Progenitor cell of endocrine pancreas (in vitro differentiated cells): ENCODE results near the gene GABRG1. TPM values are rescaled to one million over a fixed set of nuclear protein-coding genes. Genes with fewer than 3 reads are reported as not detected.

Experiments
- DNase-seq: peaks from one replicate; pipeline ENCODE4 v3.0.0; 2021; ENCODE audit warnings: low spot score; ENCODE audit not compliant: unreplicated experiment
- H3K27ac Mint-ChIP-seq: 2 replicates; pipeline ENCODE4 v1.8.0; 2021; ENCODE audit warnings: mild to moderate bottlenecking, moderate library complexity, mixed read lengths
- H3K27me3 Mint-ChIP-seq: 2 replicates; pipeline ENCODE4 v1.8.0; 2021; ENCODE audit warnings: mixed read lengths
- H3K36me3 Mint-ChIP-seq: 2 replicates; pipeline ENCODE4 v1.8.0; 2022; ENCODE audit warnings: mixed read lengths; ENCODE audit not compliant: insufficient read depth
- H3K4me1 Mint-ChIP-seq: 2 replicates; pipeline ENCODE4 v1.8.0; 2021; ENCODE audit warnings: low read depth, mixed read lengths
- H3K4me3 Mint-ChIP-seq: 2 replicates; pipeline ENCODE4 v1.8.0; 2021; ENCODE audit warnings: low read depth, mild to moderate bottlenecking, moderate library complexity, mixed read lengths
- H3K9me3 Mint-ChIP-seq: 2 replicates; pipeline ENCODE4 v1.8.0; 2021; ENCODE audit warnings: low read depth, mixed read lengths
- total RNA-seq: library from RNA; stranded (reverse); gene quantifications from 2 replicates; pipeline ENCODE4 v1.2.1, GENCODE V29; 2021
- TF ChIP-seq, protein P1 (sequence below): fragments of 200-600 bp; sonication (generic); IDR thresholded peaks from one replicate; pipeline ENCODE4 v1.5.0; 2021; ENCODE audit warnings: antibody characterized with exemption, mild to moderate bottlenecking; ENCODE audit not compliant: unreplicated experiment

The GABRG1 gene
- total RNA-seq, 1 donor from 2014 or later = not detected

DNA sequence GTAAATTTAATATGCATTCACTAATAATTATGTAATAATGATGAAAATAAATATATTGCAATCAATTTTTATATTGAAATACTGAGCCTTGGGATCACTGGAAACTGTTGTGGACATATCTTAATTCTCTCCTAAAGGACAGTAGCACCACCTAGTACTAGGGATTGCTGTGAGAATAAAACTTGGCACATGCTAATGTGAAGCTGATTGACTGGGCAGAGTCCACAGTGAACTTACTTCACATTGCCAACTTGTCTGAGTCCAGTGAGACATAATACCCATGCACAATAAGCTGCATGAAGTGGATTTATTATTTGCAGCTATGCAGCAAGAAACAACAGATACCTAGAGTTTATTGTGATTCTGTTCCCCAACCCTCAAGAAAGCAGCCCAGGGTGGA lies 131.1 kb downstream of the GABRG1 start:
- no peaks in the 10 kb centered on the region for H3K27me3 Mint-ChIP-seq
- DNase-seq = no peak
- H3K27ac Mint-ChIP-seq = no peak overlapping the region
- H3K36me3 Mint-ChIP-seq = no peaks in the 10 kb centered on the region
- H3K4me3 Mint-ChIP-seq = no peak overlapping the region
- TF ChIP-seq, protein P1, sequence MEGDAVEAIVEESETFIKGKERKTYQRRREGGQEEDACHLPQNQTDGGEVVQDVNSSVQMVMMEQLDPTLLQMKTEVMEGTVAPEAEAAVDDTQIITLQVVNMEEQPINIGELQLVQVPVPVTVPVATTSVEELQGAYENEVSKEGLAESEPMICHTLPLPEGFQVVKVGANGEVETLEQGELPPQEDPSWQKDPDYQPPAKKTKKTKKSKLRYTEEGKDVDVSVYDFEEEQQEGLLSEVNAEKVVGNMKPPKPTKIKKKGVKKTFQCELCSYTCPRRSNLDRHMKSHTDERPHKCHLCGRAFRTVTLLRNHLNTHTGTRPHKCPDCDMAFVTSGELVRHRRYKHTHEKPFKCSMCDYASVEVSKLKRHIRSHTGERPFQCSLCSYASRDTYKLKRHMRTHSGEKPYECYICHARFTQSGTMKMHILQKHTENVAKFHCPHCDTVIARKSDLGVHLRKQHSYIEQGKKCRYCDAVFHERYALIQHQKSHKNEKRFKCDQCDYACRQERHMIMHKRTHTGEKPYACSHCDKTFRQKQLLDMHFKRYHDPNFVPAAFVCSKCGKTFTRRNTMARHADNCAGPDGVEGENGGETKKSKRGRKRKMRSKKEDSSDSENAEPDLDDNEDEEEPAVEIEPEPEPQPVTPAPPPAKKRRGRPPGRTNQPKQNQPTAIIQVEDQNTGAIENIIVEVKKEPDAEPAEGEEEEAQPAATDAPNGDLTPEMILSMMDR = no peak
- H3K4me1 Mint-ChIP-seq = no peaks in the 10 kb centered on the region
- H3K9me3 Mint-ChIP-seq = no peaks in the 10 kb centered on the region

DNA sequence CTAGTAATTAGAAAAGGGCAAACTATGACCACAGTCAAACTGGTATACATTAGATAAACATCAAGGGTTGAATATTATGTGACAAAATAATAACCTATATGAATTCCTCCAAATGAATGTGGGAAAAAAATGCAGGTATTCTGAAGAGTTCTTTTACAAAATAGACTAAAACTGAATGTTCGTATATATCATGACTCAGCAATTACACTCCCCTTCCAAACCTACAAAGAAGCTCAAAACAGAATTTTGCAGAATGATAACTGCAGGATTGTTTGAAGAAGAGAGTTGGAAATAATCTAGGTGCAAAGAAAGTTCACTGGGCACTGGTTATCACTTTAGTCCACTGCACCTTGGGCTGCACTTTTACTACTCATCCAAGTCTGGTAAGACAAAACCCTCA lies 134.1 kb downstream of the GABRG1 start:
- TF ChIP-seq, protein P1 = no peak
- Mint-ChIP-seq H3K27ac (no peak overlapping the region), H3K9me3 (no peaks in the 10 kb centered on the region)

DNA sequence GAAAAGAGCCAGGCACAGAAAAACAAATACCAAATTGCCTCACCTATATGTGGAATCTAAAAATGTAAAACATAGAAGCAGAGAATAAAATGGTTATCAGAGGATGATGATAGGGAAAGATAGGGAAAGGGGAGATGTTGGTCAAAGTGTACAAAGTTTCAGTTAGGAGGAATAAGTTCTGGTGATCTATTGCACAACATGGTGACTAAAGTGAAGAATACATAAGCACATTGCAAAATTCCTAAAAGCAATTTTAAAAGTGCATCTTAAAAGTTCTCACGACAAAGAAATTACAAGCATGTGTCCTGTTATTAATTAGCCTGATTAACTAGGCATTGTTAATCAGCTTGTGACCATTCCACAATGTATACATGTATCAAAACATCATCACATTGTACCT lies 136.0 kb downstream of the GABRG1 start:
- H3K9me3 Mint-ChIP-seq = no peaks in the 10 kb centered on the region
- H3K27ac Mint-ChIP-seq = no peak overlapping the region
- no peak overlapping the region for H3K4me3 Mint-ChIP-seq

More for the DNA sequence above, 134.1 kb downstream of the GABRG1 start:
- H3K27me3 Mint-ChIP-seq = no peaks in the 10 kb centered on the region
- no peak overlapping the region for H3K4me3 Mint-ChIP-seq
- H3K4me1 Mint-ChIP-seq = peaks cover 5% of the 10 kb centered on the region
- no peaks in the 10 kb centered on the region for H3K36me3 Mint-ChIP-seq
- DNase-seq = no peak

More for the DNA sequence above, 136.0 kb downstream of the GABRG1 start:
- H3K4me1 Mint-ChIP-seq = peaks cover 5% of the 10 kb centered on the region
- no peak for DNase-seq
- no peaks in the 10 kb centered on the region for H3K36me3 Mint-ChIP-seq
- TF ChIP-seq, protein P1 = no peak
- H3K27me3 Mint-ChIP-seq = no peaks in the 10 kb centered on the region
